MCF 10A (cell line): ENCODE measurements around the gene SMARCC2. TPM values are rescaled to one million over a fixed set of nuclear protein-coding genes. Genes with fewer than 3 reads are reported as not detected.

ENCODE experiments used
- BruUV-seq: library from RNA; stranded (reverse); fragments of 400-500 nt; replicated peaks from 2 replicates; lab custom pipeline; 2021; lab: Mats Ljungman, UMichigan
- CTCF ChIA-PET: fragments of 300-600 bp; sonication (Branson Sonifier 250); formaldehyde crosslinking; extraction: SDS; loops from one replicate; lab custom pipeline; 2021; ENCODE audit warnings: antibody characterized with exemption, inconsistent platforms; lab: Yijun Ruan, JAX
- POLR2A ChIA-PET: fragments of 300-600, 350-650 bp; sonication (Branson Sonifier 250); formaldehyde crosslinking; extraction: SDS; loops from one replicate; lab custom pipeline; 2020; ENCODE audit warnings: antibody characterized with exemption, inconsistent platforms; lab: Yijun Ruan, JAX
- DNase-seq: peaks from one replicate; pipeline ENCODE4 v3.0.0-alpha.2; 2018; ENCODE audit not compliant: unreplicated experiment
- H3K27ac Mint-ChIP-seq: one replicate; pipeline ENCODE4 v1.8.0; 2022; ENCODE audit warnings: mild to moderate bottlenecking, low read depth, mixed read lengths; ENCODE audit not compliant: unreplicated experiment
- H3K27me3 Mint-ChIP-seq: one replicate; pipeline ENCODE4 v1.8.0; 2022; ENCODE audit warnings: mixed read lengths; ENCODE audit not compliant: insufficient read depth, unreplicated experiment
- H3K36me3 Mint-ChIP-seq: one replicate; pipeline ENCODE4 v1.8.0; 2022; ENCODE audit warnings: mild to moderate bottlenecking, moderate library complexity, mixed read lengths; ENCODE audit not compliant: insufficient read depth, unreplicated experiment
- H3K4me1 Mint-ChIP-seq: one replicate; pipeline ENCODE4 v1.8.0; 2022; ENCODE audit warnings: mixed read lengths; ENCODE audit not compliant: insufficient read depth, unreplicated experiment
- H3K4me3 Mint-ChIP-seq: one replicate; pipeline ENCODE4 v1.8.0; 2022; ENCODE audit warnings: mild to moderate bottlenecking, moderate library complexity, mixed read lengths; ENCODE audit not compliant: unreplicated experiment
- H3K9me3 Mint-ChIP-seq: one replicate; pipeline ENCODE4 v1.8.0; 2022; ENCODE audit warnings: mixed read lengths; ENCODE audit not compliant: unreplicated experiment
- intact Hi-C: fragments of 100-400 bp; cut with micrococcal nuclease; formaldehyde crosslinking; loops from 2 replicates; pipeline ENCODE4 v1.14.1; 2022
- total RNA-seq: library from RNA; stranded (reverse); gene quantifications from 2 replicates; pipeline ENCODE4 v1.2.3, GENCODE V29; 2022
- TF ChIP-seq, protein P1 (sequence below): fragments of 200-600 bp; IDR thresholded peaks from one replicate; pipeline ENCODE4 v1.8.0; 2022; ENCODE audit warnings: antibody characterized with exemption, mild to moderate bottlenecking; ENCODE audit not compliant: unreplicated experiment

The SMARCC2 gene
- total RNA-seq, 1 experiment from 2014 or later = 52.1 TPM

GRCh38 chr12:56219840-56220239, 30.6 kb upstream of the SMARCC2 start:
- H3K36me3 Mint-ChIP-seq = peaks cover 21% of the 10 kb centered on the region
- CTCF ChIA-PET = interaction anchor here (1.0 to 1.6 kb wide), 2 partner anchors 30 to 37 kb away, joined by 4 to 7 read pairs; no protein-coding TSS in a partner anchor
- no peaks in the 10 kb centered on the region for H3K27me3 Mint-ChIP-seq
- H3K4me1 Mint-ChIP-seq = peaks cover 27% of the 10 kb centered on the region
- no peak overlapping the region for H3K27ac Mint-ChIP-seq
- POLR2A ChIA-PET = interaction anchor here (0.9 to 4.0 kb wide), 7 partner anchors 9 to 140 kb away, joined by 3 to 108 read pairs (median 25); partner anchors contain the start of genes RPL41, SMARCC2, STAT2 and ZC3H10
- DNase-seq = no peak
- BruUV-seq = no TSS peak
- no peaks in the 10 kb centered on the region for H3K9me3 Mint-ChIP-seq
- intact Hi-C loops = loop anchor here (10.0 kb wide), 1 partner anchor 485 kb away; no protein-coding TSS in a partner anchor
- H3K4me3 Mint-ChIP-seq = peak overlapping the region; percentile 99
- TF ChIP-seq, protein P1, sequence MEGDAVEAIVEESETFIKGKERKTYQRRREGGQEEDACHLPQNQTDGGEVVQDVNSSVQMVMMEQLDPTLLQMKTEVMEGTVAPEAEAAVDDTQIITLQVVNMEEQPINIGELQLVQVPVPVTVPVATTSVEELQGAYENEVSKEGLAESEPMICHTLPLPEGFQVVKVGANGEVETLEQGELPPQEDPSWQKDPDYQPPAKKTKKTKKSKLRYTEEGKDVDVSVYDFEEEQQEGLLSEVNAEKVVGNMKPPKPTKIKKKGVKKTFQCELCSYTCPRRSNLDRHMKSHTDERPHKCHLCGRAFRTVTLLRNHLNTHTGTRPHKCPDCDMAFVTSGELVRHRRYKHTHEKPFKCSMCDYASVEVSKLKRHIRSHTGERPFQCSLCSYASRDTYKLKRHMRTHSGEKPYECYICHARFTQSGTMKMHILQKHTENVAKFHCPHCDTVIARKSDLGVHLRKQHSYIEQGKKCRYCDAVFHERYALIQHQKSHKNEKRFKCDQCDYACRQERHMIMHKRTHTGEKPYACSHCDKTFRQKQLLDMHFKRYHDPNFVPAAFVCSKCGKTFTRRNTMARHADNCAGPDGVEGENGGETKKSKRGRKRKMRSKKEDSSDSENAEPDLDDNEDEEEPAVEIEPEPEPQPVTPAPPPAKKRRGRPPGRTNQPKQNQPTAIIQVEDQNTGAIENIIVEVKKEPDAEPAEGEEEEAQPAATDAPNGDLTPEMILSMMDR = no peak

DNA sequence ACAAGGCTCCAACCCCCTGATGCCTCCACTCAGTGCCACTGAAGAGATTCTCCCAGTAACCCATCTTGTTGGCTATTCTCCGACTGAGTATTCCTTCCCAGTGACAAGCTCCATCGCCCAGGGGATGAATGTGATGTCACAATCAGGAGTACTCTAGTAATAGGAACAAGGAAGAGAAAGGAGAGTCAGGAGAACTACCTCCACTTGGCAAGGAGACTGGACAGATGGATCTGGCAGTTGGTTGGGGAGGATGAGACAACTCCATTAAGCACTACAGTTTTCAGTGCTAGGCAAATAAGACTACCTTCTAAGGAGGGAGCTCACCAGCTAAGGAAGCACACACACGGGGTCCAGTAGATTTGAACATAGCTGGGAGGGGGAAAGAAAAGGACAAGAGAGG, 27.2 kb upstream of the SMARCC2 start:
- TF ChIP-seq, protein P1 = no peak
- H3K36me3 Mint-ChIP-seq = peaks cover 54% of the 10 kb centered on the region
- no TSS peak for BruUV-seq
- H3K4me3 Mint-ChIP-seq = no peak overlapping the region
- ChIA-PET POLR2A (interaction anchor here (0.7 to 1.9 kb wide), 2 partner anchors 9 to 14 kb away, joined by 3 to 4 read pairs; no protein-coding TSS in a partner anchor), CTCF (interaction anchor here (0.7 to 3.7 kb wide), 5 partner anchors 9 to 169 kb away, joined by 4 to 26 read pairs (median 5); partner anchors contain the start of gene SMARCC2)
- no peak for DNase-seq
- intact Hi-C loops = no loop called here
- no peaks in the 10 kb centered on the region for H3K9me3 Mint-ChIP-seq
- no peaks in the 10 kb centered on the region for H3K27me3 Mint-ChIP-seq
- peaks cover 11% of the 10 kb centered on the region for H3K4me1 Mint-ChIP-seq
- H3K27ac Mint-ChIP-seq = peak overlapping the region; percentile 47

GRCh38 chr12:56213878-56214277, 24.6 kb upstream of the SMARCC2 start:
- no peak overlapping the region for H3K4me3 Mint-ChIP-seq
- CTCF ChIA-PET = interaction anchor here (1.3 to 1.4 kb wide), 2 partner anchors 44 to 250 kb away, joined by 3 read pairs; no protein-coding TSS in a partner anchor
- TF ChIP-seq, protein P1 = no peak
- H3K4me1 Mint-ChIP-seq = peaks cover 11% of the 10 kb centered on the region
- peaks cover 80% of the 10 kb centered on the region for H3K36me3 Mint-ChIP-seq
- POLR2A ChIA-PET = interaction anchor here (1.1 kb wide), 1 partner anchor 86 kb away, joined by 3 read pairs; the partner anchor contains the start of gene CS
- intact Hi-C loops = no loop called here
- H3K27ac Mint-ChIP-seq = no peak overlapping the region
- H3K9me3 Mint-ChIP-seq = no peaks in the 10 kb centered on the region
- no peak for DNase-seq
- no peaks in the 10 kb centered on the region for H3K27me3 Mint-ChIP-seq
- no TSS peak for BruUV-seq

DNA sequence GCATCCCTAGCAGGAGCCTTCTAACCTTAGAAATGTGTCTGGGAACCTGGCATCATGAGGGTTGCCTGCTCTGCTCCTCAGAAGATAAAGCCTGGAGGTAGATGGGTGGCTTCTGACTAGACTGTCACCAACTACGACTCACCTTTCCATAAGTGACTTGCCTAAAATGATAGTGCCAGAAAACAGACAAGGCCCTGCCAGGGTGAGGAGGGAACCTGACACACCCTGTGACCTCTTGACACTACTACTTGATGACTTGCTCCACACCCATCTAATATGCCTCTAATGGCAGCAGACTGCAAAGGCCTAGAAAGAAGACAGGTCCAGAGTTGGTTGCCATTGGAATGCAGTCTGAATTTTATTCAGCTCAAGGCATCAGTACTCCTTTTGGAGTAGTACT, 23.1 kb upstream of the SMARCC2 start:
- peaks cover 90% of the 10 kb centered on the region for H3K36me3 Mint-ChIP-seq
- H3K4me1 Mint-ChIP-seq = peaks cover 11% of the 10 kb centered on the region
- ChIA-PET CTCF (interaction anchor here (0.6 kb wide), 2 partner anchors 168 to 245 kb away, joined by 3 read pairs; no protein-coding TSS in a partner anchor), POLR2A (interaction anchor here (2.1 kb wide), 1 partner anchor 10 kb away, joined by 8 read pairs; the partner anchor contains the start of gene RNF41)
- H3K9me3 Mint-ChIP-seq = no peaks in the 10 kb centered on the region
- no peak for DNase-seq
- intact Hi-C loops = no loop called here
- BruUV-seq = no TSS peak
- no peak overlapping the region for H3K4me3 Mint-ChIP-seq
- no peaks in the 10 kb centered on the region for H3K27me3 Mint-ChIP-seq
- TF ChIP-seq, protein P1 = no peak
- H3K27ac Mint-ChIP-seq = no peak overlapping the region
